WERI-Rb-1 (cell line): Measurements from ENCODE around the gene MYO10.

ENCODE experiments used
- DNase-seq: peaks from one replicate; pipeline ENCODE4 v3.0.0-alpha.2; 2020
- H3K27ac ChIP-seq: fragments of 250-450 bp; sonication (Bioruptor Pico); 2 replicates; pipeline ENCODE4 v1.5.1; 2020; ENCODE audit warnings: mild to moderate bottlenecking, moderate library complexity
- H3K27me3 ChIP-seq: fragments of 250-450 bp; sonication (Bioruptor Pico); 2 replicates; pipeline ENCODE4 v1.5.1; 2021; ENCODE audit warnings: mild to moderate bottlenecking, low read depth, moderate library complexity; ENCODE audit not compliant: insufficient read depth, severe bottlenecking
- H3K36me3 ChIP-seq: fragments of 250-450 bp; sonication (Bioruptor Pico); 2 replicates; pipeline ENCODE4 v1.5.1; 2020; ENCODE audit warnings: mild to moderate bottlenecking, moderate library complexity
- H3K4me3 ChIP-seq: 2 replicates; pipeline ENCODE4 v1.5.1; 2011; ENCODE audit warnings: low read depth, mild to moderate bottlenecking, control low read depth, low read length
- H3K9me3 ChIP-seq: fragments of 250-450 bp; sonication (Bioruptor Pico); 2 replicates; pipeline ENCODE4 v1.5.1; 2021; ENCODE audit warnings: mild to moderate bottlenecking, moderate library complexity; ENCODE audit not compliant: severe bottlenecking
- TF ChIP-seq, protein P1 (sequence below): IDR thresholded peaks from 2 replicates; pipeline ENCODE4 v1.5.1; 2011; ENCODE audit warnings: low read depth, mild to moderate bottlenecking, control low read depth, inconsistent platforms, low read length

Gene MYO10

DNA sequence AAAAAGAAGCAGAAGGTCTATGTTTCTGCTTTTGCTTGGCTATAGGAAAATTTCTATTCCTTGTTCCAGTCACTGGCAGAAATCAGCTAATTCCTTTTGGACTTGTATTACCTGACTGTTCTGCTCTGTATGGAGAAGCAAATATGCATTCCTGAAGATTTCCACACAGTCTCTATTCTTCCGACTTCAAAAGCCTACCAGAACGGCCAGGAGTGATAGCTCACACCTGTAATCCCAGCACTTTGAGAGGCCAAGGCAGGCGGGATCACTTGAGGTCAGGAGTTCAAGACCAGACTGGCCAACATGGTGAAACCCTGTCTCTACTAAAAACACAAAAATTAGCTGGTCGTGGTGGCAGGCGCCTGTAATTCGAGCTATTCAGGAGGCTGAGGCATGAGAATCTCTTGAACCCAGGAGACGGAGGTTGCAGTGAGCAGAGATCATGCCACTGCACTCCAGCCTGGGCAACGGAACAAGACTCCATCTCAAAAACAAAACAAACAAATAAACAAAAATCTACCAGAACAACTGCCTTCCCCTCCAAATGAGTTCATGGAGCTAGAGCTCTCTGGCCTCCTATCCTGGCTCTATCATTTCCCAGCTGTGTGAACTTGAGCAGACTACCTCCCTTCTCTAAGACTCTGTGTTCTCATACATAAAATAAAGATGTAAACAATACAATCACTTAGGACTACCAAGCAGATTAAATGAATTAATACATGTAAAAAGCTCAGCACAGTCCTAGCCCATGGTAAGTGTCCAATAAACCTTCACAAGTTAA lies 17.0 kb downstream of the MYO10 start:
- Histone ChIP-seq H3K36me3 (peaks cover 3% of the 10 kb centered on the region), H3K27me3 (no peaks in the 10 kb centered on the region), H3K4me3 (no peak overlapping the region), H3K27ac (no peak overlapping the region), H3K9me3 (no peaks in the 10 kb centered on the region)
- TF ChIP-seq, protein P1, sequence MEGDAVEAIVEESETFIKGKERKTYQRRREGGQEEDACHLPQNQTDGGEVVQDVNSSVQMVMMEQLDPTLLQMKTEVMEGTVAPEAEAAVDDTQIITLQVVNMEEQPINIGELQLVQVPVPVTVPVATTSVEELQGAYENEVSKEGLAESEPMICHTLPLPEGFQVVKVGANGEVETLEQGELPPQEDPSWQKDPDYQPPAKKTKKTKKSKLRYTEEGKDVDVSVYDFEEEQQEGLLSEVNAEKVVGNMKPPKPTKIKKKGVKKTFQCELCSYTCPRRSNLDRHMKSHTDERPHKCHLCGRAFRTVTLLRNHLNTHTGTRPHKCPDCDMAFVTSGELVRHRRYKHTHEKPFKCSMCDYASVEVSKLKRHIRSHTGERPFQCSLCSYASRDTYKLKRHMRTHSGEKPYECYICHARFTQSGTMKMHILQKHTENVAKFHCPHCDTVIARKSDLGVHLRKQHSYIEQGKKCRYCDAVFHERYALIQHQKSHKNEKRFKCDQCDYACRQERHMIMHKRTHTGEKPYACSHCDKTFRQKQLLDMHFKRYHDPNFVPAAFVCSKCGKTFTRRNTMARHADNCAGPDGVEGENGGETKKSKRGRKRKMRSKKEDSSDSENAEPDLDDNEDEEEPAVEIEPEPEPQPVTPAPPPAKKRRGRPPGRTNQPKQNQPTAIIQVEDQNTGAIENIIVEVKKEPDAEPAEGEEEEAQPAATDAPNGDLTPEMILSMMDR = no peak
- DNase-seq = no peak

DNA sequence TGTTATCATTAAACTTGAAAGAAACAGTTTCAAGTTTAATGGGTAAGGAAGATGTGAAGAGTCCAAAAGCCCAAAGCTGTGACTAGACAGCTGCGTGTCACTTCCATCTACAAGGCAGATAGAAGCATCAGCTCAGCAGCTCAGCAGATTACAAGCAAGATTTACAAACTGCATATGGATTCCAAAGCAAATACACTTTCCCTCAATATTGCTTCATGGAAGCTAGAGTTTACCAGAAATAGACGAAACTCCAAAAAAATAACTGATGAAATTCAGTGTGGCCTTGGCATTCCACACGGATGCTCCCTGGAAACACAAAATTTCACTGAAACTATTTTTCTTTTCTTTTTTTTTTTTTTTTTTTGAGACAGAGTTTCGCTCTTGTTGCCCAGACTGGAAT lies 17.9 kb downstream of the MYO10 start:
- Histone ChIP-seq H3K9me3 (no peaks in the 10 kb centered on the region), H3K27ac (no peak overlapping the region), H3K27me3 (no peaks in the 10 kb centered on the region), H3K36me3 (peaks cover 3% of the 10 kb centered on the region), H3K4me3 (no peak overlapping the region)
- DNase-seq = no peak
- TF ChIP-seq, protein P1 = no peak

DNA sequence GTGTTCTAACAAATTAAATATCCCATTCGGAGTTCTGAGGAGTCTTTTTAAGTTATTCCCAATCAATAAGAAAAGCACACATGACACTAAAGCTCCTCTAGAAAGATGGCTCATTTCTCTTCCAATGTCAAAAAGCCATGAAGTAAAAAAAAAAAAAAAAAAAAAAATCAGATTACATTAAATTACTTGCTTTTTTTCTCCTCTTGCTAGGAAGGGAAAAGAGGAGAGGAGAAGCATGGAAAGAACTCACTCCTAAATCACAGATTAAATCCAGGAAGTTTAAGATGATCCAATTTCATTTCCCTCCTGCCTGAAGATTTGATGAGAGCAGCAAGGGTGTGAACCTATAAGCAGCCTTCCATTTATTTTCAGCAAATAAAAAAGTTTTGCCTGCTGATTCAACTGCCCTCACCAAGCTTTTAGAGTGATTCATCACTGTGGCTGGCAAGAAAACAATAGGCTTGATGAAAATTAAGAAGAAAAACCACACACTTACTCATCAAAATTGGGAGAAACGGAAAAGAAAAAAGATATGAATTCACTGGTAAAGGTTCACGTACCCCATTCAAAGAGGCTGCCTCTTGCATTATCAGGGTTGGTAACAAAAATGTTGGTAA lies 19.7 kb downstream of the MYO10 start:
- Histone ChIP-seq H3K4me3 (no peak overlapping the region), H3K36me3 (peaks cover 3% of the 10 kb centered on the region), H3K27ac (no peak overlapping the region), H3K27me3 (no peaks in the 10 kb centered on the region), H3K9me3 (no peaks in the 10 kb centered on the region)
- TF ChIP-seq, protein P1 = no peak
- no peak for DNase-seq

DNA sequence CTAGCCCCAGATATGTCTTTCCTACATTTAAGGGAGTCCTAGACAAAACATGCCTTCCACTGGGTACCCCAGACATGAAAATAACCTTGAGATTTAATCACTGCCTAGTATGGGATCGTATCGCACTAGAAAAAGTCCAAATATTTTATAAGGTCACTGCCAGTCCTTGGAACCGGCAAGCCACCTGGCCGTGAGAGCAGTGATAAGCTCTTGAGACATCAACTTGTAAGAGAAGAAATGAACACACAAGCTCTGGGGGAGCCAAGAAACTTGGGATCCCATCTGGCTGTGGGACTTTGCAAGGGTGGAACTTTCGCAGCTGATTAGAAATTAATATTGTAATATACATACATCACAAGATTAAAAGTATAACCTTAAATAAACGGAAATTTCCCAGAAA lies 21.5 kb downstream of the MYO10 start:
- H3K9me3 ChIP-seq = no peaks in the 10 kb centered on the region
- no peaks in the 10 kb centered on the region; the same call in none of the 2 replicates for H3K36me3 ChIP-seq
- no peaks in the 10 kb centered on the region for H3K27me3 ChIP-seq
- DNase-seq = no peak
- no peak overlapping the region for H3K27ac ChIP-seq
- H3K4me3 ChIP-seq = no peak overlapping the region
- TF ChIP-seq, protein P1 = no peak

DNA sequence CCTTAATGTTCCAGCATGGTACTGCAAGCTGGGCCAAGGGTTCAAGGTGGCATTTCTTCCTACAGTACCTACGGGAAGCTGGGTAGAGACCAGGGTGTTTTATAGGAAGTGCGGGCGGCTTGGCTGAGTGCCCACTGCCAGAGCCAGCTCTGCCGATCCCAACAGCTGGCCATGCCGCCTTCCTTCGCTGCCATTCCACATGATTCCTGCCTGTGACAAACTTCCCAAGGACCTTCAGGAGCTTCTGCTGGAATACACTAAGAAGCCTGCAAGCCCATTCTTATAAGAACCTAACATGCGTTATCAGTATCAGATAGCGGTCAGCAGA lies 22.0 kb downstream of the MYO10 start:
- no peaks in the 10 kb centered on the region for H3K27me3 ChIP-seq
- H3K27ac ChIP-seq = no peak overlapping the region
- H3K4me3 ChIP-seq = no peak overlapping the region
- no peak for DNase-seq
- H3K36me3 ChIP-seq = no peaks in the 10 kb centered on the region; the same call in none of the 2 replicates
- TF ChIP-seq, protein P1 = no peak
- H3K9me3 ChIP-seq = no peaks in the 10 kb centered on the region
